Stimulated activated CD8-positive, alpha-beta memory T cell treated with anti-CD3 and anti-CD28 coated beads, Interleukin-4, amount 100 ng/mL, for 48 hours (primary cell): ENCODE results near the gene KREMEN2.

Source experiments
- DNase-seq: peaks from one replicate; pipeline ENCODE4 v3.0.0-alpha.2; 2020

The KREMEN2 gene

GRCh38 chr16:2966043-2966807, 2.1 kb downstream of the KREMEN2 start:
- DNase-seq, result no peak

DNA sequence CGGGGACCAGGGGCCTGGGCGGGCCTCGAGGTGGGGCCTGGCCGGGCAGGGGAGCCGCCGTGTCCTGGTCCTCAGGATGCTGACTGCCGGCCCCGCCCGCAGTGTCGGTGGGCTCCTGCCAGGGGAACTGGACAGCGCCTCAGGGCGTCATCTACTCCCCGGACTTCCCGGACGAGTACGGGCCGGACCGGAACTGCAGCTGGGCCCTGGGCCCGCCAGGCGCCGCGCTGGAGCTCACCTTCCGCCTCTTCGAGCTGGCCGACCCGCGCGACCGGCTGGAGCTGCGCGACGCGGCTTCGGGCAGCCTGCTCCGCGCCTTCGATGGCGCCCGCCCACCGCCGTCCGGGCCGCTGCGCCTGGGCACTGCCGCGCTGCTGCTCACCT, 2.7 kb downstream of the KREMEN2 start:
- DNase-seq, result no peak

DNA sequence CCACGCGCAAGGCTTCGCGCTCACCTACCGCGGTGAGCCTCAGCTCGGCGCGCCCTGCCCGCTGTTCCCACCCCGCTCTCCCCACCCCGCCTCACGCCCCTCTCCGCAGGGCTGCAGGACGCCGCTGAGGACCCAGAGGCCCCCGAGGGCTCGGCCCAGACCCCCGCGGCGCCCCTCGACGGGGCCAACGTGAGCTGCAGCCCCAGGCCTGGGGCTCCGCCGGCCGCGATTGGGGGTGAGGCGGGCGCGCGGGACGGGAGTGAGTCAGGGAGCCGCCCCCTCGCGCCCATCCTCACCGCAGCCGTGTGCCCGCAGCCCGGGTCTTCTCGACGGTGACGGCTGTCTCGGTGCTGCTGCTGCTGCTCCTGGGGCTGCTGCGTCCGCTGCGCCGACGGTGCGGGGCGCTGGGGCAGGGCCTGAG, 3.1 kb downstream of the KREMEN2 start:
- DNase-seq, result no peak

GRCh38 chr16:2967721-2968161, 3.7 kb downstream of the KREMEN2 start:
- no peak for DNase-seq

- DNase-seq, result no peak
Observed at GRCh38 chr16:2968368-2968737, 4.3 kb downstream of the KREMEN2 start.

DNA sequence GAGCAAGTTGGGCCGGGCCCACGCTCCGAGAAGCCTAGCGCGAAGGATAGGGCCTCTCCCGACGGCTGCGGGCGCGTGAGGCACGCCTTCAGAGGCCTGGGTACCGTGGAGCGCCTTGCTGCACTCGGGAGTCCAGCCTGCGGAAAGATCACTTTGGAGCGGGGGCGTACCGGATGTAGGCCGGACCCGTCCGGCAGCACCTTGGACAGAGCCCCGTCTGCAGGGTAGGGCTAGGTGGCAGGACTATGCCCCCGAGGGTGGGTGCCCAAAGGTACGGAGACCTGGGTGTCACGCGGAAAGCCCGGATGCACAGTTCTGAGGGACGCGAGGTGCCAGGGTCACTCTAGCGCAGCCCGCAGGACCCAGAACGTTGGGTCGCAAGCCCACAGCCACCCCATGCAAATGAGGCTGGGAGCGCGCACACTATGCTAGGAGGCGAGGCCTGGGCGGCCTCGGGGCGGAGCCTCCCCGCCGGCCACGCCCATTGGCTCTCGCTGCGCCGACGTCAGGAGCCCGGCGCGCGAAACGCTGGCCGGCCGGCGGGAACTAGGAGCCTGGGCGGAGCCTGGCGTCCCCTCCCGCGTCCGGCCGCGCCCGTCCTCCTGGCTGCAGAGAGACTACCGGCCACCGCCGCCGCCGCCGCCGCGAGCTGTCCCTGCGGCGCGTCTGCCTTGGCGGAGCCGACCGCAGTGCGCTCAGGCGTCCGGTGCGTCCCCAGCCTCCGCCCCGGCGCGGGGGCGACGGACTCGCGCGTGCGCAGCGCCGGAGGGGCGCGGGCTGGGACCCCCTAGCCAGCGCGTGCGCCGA, 4.9 kb downstream of the KREMEN2 start, which contains the start of gene PAQR4:
Gene PAQR4 (plus strand): TSS at position 611 of the 807 bp plus-strand sequence. CDS start 327 bp downstream, outside the sequence.
- peak; percentile 88 for DNase-seq

- DNase-seq, result peak; percentile 89
Observed at GRCh38 chr16:2969545-2970521, 5.8 kb downstream of the KREMEN2 start.

DNA sequence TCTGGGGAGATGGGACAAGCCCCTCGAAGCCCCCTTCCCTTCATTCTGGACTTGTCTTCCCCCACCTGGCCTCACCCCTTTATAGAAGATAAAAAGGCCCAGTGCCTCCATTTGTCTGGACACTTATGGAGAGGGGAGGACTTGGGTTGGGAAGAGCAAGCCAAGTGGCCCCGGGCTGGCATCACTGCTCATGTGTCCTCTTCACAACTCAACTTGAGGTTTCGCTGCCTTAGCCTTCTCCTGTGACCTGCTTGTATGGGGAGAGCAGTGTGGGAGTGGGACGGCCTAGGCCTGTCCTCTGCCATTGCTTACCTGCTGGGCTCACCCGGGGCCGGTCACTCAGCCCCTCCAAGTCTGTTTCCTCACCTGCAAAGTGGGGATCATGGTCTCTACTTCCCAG, 6.5 kb downstream of the KREMEN2 start:
- DNase-seq, result no peak

- no peak for DNase-seq
Observed at GRCh38 chr16:2971134-2971984, 7.3 kb downstream of the KREMEN2 start.

GRCh38 chr16:2971985-2972784, 8.1 kb downstream of the KREMEN2 start:
- no peak for DNase-seq

DNA sequence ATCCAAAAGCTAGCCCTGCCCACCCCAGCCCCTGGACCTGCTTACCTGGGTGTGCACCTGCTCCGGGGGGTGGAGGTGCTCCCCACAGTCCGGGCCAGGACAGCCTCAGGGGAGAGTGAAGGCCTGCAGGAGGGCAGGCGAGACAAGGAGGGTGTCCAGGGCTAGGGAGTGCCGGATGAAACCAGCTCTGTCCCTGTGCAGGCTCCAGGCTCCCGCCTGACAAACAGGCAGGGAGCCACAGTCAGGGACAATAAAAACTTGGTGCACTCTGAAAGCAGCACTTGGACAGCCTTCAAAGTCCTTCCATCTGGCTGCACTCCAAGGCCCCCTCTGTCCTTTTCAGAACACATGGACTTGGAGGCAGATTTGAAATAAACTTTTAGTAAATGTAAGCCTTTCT, 9.0 kb downstream of the KREMEN2 start:
- no peak for DNase-seq

- no peak for DNase-seq
Observed at GRCh38 chr16:2973605-2974318, 9.7 kb downstream of the KREMEN2 start.

DNA sequence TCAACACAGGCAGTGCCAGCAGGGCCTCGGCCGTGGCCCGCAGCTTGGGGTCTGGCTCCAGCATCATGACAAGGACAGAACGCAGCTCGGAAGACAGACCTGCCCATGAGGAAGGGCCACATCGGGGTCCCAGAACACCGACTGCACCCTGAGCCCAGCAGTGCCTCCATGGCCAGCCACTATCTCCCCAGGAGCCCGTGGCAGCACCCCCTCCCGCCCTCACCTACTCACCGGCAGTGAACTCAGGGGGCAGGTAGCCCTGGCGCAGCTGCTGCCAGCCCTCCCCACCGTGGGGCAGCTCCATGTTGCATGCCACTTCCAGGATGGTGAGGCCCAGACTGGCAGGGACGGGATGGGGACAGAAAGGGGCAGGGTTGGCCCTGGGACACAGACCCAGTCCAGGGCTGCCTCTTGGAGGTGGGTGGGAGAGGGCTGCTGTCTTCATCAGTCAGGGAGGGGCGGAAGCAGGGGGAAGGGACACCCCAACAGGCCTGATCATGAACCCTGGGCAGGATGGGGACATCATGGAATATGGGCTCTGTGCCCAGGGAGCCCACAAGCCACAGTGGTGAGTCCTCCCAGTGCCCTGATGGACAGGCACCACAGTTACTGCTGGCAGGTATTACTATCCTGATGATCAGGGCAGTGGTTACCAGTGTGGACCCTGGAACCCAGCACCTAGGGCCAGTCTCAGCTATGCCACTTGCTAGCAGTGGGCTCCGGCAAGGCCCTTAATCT, 10.4 kb downstream of the KREMEN2 start:
- DNase-seq, result no peak

- DNase-seq, result no peak
Observed at GRCh38 chr16:2975161-2975795, 11.2 kb downstream of the KREMEN2 start.

- DNase-seq, result no peak
Observed at GRCh38 chr16:2976201-2976600, 12.1 kb downstream of the KREMEN2 start.

- DNase-seq, result no peak
Observed at GRCh38 chr16:2976673-2977072, 12.6 kb downstream of the KREMEN2 start.

- DNase-seq, result no peak
Observed at GRCh38 chr16:2977440-2977839, 13.4 kb downstream of the KREMEN2 start.

DNA sequence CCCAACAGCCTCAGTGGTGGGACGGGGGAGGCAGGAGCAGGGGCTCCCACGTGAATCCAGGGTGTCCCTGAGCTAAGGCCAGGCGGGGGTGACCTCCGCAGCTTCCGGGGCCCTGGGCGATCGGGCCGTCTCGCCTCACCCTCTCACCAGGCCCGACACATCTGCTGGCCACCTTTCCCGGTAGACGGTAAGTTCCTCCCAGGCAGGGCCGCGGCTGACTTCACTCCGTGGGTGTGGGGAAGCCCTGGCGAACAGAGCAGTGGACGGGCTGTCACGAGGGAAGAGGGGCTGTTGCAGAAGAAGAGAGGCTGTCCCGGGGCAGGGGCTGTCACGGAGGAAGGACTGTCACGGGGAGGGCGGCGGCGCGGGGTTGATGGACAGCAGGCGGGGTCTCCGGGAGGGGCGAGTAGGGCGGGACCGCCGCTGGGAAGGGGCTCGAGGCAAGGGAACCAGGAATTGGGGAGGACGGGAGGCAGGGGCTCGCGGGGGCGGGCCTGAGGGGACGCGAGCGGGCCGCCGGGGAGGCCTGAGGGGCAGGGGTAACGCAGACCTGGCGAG, 15.7 kb downstream of the KREMEN2 start:
- DNase-seq, result peak; percentile 62
